AG09309 (cell line): ENCODE measurements around the gene KIAA1755.

Experiments
- DNase-seq: peaks from one replicate; pipeline ENCODE4 v3.0.0-alpha.2; 2010; ENCODE audit warnings: low read depth
- H3K4me3 ChIP-seq: 2 replicates; pipeline ENCODE4 v1.5.1; 2011; ENCODE audit warnings: mild to moderate bottlenecking, low read depth, low read length, moderate library complexity; ENCODE audit not compliant: control insufficient read depth
- CTCF ChIP-seq: IDR thresholded peaks from 2 replicates; pipeline ENCODE4 v1.5.1; 2011; ENCODE audit warnings: mild to moderate bottlenecking, low read depth, low read length, inconsistent platforms; ENCODE audit not compliant: insufficient read depth, control insufficient read depth; ENCODE audit errors: missing control alignments

The KIAA1755 gene

GRCh38 chr20:38241201-38241600, 19.3 kb downstream of the KIAA1755 start:
- no peak for DNase-seq
- no peak overlapping the region for H3K4me3 ChIP-seq
- no peak for TF ChIP-seq CTCF

DNA sequence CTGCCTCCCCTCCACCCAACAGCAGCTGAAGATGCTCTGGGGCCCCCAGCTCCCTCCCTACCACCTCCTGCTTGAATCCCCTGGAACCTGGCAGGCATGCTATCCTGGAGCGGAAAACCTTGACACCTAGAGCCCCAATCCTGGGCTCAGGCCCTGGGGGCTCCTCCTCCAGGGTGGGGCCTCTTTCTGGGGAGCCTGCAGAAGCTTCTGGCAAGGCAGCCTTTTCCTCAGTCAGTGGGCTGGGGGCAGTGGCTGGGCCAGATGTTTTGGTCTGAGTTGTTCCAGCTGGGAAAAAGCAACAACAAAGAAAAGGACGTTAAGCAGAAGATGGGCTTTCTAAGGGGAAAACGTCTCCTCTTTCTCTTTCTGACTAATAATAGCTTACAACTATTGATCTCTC, 21.1 kb downstream of the KIAA1755 start:
- no peak for DNase-seq
- H3K4me3 ChIP-seq, result no peak overlapping the region
- no peak for TF ChIP-seq CTCF

DNA sequence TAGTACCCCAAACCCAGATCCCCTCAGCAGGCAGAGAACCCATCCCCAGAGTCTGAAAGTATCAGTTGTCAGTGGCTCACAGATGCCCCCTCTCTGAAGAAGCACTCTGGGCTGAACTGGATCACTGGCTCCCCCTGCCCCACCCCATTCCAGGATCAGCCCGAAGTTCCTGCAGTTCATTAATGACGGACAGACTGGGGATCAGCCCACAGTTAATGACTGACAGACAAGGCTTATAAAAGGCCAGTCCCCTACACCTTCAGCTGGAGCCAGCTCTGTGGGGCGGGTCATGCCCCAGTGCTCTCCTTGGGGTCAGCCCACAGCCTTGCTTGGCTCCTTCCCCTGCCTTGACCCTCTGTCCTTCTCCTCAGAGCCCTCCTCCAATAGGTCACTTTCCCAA, 21.7 kb downstream of the KIAA1755 start:
- H3K4me3 ChIP-seq, result no peak overlapping the region
- no peak for DNase-seq
- TF ChIP-seq CTCF, result no peak

GRCh38 chr20:38237381-38237780, 23.2 kb downstream of the KIAA1755 start:
- no peak for TF ChIP-seq CTCF
- H3K4me3 ChIP-seq, result no peak overlapping the region

DNA sequence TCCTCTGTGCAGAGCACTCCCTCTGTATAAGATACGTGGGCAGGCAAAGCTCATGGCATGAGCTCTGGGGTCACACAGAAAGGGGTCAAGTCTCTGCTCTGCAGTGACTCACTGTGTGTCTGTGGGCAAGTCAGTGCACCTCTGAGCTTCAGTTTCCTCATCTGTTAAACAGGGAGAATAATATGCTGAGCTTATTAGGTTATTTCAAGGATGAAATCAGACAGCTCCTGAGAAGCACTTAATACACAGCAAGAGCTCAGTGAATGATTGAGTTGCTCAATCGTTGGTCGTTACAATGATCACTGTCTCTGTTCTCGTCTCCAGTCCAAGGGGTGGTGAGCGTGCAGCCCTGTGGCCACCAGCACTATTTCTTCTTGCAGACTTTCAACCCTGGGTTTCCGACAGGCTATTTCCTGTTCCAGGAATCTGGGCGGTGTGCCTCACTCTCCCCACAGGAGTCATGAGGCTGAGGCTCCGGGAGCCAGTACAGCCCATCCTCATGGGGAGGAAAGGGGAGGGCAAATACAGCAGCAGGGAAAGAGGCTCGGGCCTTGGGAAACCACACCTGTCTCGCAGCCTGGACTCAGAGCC, 28.9 kb downstream of the KIAA1755 start:
- TF ChIP-seq CTCF, result no peak
- no peak for DNase-seq
- H3K4me3 ChIP-seq, result no peak overlapping the region

More at GRCh38 chr20:38237381-38237780, 23.2 kb downstream of the KIAA1755 start:
- DNase-seq, result no peak

GRCh38 chr20:38230957-38231526, 29.5 kb downstream of the KIAA1755 start:
- TF ChIP-seq CTCF, result no peak
- no peak overlapping the region for H3K4me3 ChIP-seq
- no peak for DNase-seq
